H54 (cell line): Measurements from ENCODE around the gene TRMT44.
"Not testable (repeated sequence)": the region's sequence is repeated elsewhere in the genome, so short reads cannot be mapped to it uniquely, and the experiment has no call there.

ENCODE experiments used
- DNase-seq: peaks from one replicate; pipeline ENCODE4 v3.0.0; 2011; ENCODE audit warnings: low spot score, mixed read lengths; ENCODE audit not compliant: insufficient read length
- FAIRE-seq: peaks from 3 replicates; lab custom pipeline; 2011; peaks lifted over from hg19 to GRCh38; lab: Jason Lieb, UNC
- POLR2A ChIP-seq: IDR thresholded peaks from 2 replicates; pipeline ENCODE4 v1.6.1; 2011; ENCODE audit warnings: low read depth, mild to moderate bottlenecking, low read length

The TRMT44 gene

GRCh38 chr4:8414377-8414776 is 26.2 kb upstream of the TRMT44 start:
- no peak for FAIRE-seq
- DNase-seq, result no peak
- TF ChIP-seq POLR2A, result no peak

- no peak for FAIRE-seq
Observed at GRCh38 chr4:8417071-8417614, 23.4 kb upstream of the TRMT44 start.

DNA sequence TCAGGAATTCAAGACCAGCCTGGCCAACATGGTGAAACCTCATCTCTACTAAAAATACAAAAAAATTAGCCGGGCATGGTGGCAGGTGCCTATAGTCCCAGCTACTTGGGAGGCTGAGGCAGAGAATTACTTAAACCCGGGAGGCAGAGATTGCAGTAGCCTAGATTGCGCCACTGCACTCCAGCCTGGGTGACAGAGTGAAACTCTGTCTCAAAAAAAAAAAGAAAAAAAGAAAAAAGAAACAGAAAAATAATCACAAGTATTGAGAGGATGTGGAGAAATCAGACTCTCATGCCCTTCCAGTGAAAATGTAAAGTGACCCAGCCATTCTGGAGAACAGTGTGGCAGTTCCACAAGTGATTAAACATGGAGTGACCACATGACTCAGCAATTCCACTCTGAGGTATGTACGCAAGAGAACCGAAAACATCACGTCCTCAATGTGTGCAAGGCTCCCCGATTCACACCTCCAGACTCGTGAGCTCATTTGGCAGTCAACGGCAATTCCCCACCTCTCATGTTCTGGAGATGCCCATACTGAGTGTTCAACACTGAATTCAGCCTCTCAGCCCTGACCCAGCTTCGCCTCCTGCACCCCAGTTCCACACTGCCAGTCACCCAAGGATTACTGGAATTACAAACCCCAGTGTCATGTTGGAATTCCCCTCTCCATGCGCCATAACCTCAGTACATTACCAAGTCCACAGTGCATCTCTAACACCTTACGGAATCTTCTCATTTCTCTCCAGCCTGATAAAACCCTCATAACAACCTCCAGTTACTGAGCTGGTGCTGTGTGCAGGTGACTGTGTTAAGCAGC is 21.1 kb upstream of the TRMT44 start:
- DNase-seq (no peak), FAIRE-seq (no peak)
- TF ChIP-seq POLR2A, result no peak

More at GRCh38 chr4:8417071-8417614, 23.4 kb upstream of the TRMT44 start:
- no peak for DNase-seq
- TF ChIP-seq POLR2A, result no peak

DNA sequence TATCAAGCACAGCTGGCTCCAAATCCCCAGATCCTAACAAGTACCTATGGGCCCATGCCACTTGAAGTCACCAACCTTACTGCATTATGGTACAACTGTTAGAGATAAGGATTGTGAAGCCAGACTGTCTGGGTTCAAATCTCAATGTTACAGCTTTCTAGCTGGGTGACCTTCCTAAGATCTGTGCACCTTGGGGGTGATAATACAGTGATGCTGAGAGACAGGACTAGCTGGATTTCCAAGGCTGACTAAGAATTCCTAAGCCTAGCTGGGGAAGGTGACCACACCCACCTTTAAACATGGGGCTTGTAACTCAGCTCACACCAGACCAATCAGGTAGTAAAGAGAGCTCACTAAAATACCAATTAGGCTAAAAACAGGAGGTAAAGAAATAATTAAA is 20.4 kb upstream of the TRMT44 start:
- FAIRE-seq, DNase-seq: not testable (repeated sequence)

- TF ChIP-seq POLR2A, result no peak
- FAIRE-seq (no peak), DNase-seq (no peak)
Observed at GRCh38 chr4:8422327-8422726, 18.2 kb upstream of the TRMT44 start.

- no peak for FAIRE-seq
- no peak for DNase-seq
- TF ChIP-seq POLR2A, result no peak
Observed at GRCh38 chr4:8422786-8423185, 17.8 kb upstream of the TRMT44 start.

DNA sequence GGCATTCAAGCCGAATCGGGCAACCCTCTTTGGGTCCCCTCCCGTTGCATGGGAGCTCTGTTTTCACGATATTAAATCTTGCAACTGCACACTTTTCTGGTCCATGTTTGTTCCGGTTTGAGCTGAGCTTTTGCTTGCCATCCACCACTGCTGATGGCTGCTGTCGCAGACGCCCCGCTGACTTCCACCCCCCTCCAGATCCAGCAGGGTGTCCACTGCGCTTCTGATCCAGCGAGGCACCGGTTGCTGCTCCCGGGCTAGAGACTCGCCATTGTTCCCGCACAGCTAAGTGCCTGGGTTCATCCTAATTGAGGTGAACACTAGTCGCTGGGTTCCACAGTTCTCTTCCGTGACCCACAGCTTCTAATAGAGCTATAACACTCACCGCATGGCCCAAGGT is 13.3 kb upstream of the TRMT44 start:
- no peak for TF ChIP-seq POLR2A
- DNase-seq, result no peak
- no peak for FAIRE-seq

GRCh38 chr4:8427761-8428287 is 12.8 kb upstream of the TRMT44 start:
- DNase-seq, result no peak
- TF ChIP-seq POLR2A, result no peak
- no peak for FAIRE-seq

- FAIRE-seq, result no peak
- DNase-seq, result peak; percentile 73
- peak; percentile 80 for TF ChIP-seq POLR2A
Observed at GRCh38 chr4:8428288-8429097, 12.1 kb upstream of the TRMT44 start.

- FAIRE-seq (no peak), DNase-seq (no peak)
- no peak for TF ChIP-seq POLR2A
Observed at GRCh38 chr4:8431553-8431952, 9.0 kb upstream of the TRMT44 start.

DNA sequence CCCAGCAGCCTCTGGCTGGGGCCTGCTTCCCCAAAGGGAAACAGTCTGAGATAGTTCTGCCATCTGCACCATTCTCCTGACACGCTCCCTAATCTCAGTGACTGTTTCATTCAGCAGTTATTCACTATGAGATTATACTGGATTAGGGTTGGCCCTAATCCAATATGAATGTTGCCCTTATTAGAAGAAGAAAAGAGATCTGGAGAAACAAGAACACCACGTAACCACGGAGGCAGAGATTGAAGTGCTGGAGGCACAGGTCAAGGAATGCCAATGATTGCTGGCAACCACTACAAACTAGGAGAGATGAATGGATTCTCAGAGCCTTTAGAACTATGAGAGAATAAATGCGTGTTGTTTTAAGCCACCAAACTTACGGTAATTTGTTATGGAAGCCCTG is 7.4 kb upstream of the TRMT44 start:
- no peak for DNase-seq
- no peak for TF ChIP-seq POLR2A
- no peak for FAIRE-seq

DNA sequence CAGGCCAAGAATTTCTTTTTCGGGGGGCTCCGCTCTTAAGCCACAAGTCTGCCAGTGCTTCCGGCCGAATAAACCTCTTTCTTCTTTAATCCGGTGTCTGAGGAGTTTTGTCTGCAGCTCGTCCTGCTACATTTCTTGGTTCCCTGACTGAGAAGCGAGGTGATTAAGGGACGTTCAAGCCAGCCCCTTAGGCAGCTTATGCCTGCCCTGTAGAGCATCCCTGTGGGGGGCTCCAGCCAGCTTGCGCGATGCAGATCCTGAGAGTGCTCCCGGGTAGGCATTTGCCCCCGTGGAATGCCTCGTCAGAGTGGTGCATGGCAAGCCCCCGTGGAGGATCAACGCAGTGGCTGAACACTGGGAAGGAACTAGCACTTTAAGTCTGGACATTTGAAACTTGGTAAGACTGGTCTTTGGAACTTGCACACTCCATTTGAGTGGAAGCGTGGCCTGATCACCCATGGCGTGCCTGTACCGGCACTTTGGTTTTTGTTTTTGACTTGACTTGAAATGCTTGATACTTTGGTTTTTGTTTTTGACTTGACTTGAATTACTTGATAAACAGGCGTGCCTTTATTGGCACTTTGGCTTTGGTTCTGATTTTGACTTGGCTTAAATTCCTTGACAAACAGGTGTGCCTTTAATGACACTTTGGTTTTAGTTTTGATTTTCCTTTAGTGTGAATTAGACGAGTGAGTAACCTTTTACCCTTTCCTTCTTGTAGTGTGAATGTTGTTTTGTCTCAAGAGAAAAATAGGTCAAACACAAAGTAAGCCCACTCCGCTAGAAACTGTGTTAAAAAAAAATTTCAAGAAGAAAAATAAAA is 6.1 kb upstream of the TRMT44 start:
- no peak for FAIRE-seq
- no peak for TF ChIP-seq POLR2A
- no peak for DNase-seq

GRCh38 chr4:8435656-8436121 is 4.9 kb upstream of the TRMT44 start:
- FAIRE-seq, result no peak
- no peak for DNase-seq
- no peak for TF ChIP-seq POLR2A

GRCh38 chr4:8437281-8437680 is 3.3 kb upstream of the TRMT44 start:
- FAIRE-seq, result no peak
- TF ChIP-seq POLR2A, result no peak
- DNase-seq, result no peak
